RCC 7860 (cell line): ENCODE measurements around the gene C15orf39.
"Not testable (repeated sequence)": the region's sequence is repeated elsewhere in the genome, so short reads cannot be mapped to it uniquely, and the experiment has no call there.

Experiments used
- DNase-seq: peaks from one replicate; pipeline ENCODE4 v3.0.0-alpha.2; 2015; ENCODE audit warnings: low spot score
- FAIRE-seq: peaks from 2 replicates; lab custom pipeline; 2012; peaks lifted over from hg19 to GRCh38; lab: Jason Lieb, UNC

C15orf39 gene

DNA sequence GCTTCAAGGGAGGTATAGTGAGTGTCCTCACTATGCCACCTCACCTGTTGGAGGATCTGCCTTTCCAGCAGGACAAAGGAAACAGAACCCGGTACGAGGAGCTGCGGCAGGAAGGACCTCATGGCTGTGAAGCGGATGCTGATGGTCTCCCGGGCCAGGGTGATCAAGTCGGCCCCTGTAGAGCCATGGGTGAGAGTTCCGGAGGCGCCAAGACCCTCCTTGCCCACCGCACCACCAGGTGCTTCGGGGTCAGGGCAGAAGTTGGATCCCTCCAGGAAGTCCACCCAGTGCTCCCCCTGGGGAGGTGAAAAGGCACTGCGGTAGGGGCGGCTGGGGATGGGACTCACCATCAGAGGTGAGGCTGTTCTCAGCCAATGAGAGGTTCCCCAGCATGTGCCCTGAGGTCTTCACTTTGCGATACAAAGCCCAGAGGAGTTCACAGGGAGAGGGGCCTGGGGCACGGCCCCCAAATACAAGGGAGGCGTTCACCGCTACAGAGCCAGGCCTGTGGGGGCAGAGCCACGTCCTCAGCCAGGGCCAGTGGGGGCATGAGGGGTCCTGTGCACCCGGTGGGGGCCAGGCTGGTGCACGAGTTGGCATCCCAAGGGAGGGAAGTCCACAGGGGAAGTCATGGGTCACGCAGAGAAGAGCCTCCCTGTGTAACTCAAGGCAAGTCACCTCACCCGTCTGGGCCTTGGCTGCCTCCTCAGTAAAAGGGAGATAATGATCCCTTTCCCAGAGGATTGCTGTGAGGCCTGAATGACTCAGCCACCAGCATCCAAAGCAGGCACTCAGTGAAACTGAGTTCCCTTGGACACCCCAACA, 27.7 kb downstream of the C15orf39 start:
- no peak for FAIRE-seq
- no peak for DNase-seq

DNA sequence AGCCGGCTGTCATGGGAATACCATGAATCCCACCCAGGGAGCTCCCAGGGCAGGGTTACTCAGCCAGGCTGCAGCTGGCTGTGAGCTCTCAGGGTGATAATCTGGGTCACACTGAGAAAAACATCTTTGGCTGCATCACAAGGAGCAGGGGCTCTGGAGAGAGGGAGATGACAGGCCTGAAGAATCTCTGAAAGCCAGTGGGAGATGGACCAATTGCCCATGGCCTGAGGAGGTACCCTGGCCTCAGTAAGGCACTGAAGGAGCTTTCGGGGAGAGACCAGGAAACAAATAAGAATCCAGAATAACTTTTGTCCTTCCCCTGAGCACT, 28.3 kb downstream of the C15orf39 start:
- no peak for FAIRE-seq
- DNase-seq: no peak

DNA sequence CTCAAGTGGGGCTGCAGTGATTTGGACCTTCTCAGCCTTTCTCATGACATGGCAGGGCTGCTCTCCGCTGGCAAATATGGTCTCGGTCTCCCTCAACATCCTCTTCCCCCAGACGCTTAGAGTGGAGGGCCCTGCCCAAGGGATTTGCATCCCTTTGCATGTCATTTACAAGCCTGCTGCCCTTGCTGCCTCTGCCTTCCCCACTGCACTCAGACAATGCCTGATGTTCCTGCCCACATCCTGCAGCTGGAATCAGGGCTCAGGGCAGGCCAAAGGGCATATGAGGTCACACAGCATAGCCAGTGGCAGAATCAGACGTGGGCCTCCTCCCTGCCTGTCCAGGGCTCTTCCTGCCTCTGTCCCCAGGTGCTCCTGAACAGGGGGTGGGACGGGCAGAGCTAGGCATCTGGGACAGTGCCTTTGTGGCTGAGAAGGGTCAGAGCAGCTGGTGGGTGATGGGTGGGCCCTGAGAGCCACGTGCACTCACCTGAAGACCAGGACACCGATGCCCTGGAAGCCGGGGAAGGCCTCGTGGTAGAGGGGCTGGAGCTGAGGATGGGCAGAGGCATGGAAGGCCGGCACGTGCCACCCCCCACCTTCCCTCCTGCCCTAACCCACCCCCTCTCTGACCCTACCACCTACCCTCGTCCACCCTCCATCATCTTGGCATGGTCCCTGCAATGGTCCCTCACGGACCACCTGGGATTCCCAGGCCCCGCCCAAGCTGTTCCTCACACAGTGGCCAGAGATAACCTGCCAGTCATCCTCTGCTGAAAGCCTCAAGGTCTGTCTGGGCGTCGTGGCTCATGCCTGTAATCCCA, 29.1 kb downstream of the C15orf39 start:
- FAIRE-seq (no peak), DNase-seq (no peak)

DNA sequence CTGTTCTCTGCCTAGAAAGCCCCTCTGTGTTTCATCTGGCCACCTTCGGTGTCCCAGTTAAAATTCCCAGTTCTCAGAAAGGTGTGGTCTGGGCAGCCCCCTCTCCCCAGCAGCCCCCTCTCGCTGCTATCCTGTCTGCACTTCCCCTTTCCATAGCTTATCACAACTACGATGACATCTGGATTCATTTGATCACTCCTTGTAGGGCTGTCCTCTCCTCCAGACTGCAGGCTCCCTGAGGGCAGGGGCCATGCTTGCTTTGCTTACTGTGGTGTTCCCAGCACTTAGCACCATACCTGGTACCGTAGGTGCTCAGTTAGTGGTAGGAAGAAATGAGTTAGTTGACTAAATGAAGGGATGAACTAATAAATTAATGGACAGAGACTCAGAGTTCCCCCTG, 30.2 kb downstream of the C15orf39 start:
- FAIRE-seq (no peak), DNase-seq (no peak)

DNA sequence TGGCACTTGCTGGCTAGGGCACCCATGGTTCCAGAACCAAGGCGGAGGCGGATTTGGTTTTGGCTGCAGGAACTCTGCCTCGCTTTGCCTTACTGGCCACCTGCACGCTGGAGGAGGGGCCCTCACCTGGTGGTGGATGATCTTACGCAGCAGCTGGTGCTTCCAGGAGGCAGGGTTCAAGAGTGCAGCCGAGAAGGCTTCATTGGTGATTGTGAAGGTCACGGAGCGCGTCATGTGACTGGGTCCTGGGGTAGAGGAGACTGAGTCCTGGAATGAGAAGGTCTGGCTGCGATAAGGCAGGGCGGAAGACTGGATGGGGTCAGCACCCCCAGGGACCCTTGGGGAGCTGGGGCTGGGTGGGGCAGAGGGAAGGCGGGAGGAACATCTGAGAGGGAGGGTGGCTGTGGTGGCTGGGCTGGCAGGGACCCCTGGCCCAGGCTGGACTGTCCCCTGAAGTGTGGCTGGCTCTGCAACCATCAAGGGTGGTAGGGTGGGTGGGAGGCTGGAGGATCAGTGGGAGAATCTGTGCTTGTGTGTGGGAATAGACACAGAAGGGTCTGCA, 30.7 kb downstream of the C15orf39 start:
- no peak for FAIRE-seq

DNA sequence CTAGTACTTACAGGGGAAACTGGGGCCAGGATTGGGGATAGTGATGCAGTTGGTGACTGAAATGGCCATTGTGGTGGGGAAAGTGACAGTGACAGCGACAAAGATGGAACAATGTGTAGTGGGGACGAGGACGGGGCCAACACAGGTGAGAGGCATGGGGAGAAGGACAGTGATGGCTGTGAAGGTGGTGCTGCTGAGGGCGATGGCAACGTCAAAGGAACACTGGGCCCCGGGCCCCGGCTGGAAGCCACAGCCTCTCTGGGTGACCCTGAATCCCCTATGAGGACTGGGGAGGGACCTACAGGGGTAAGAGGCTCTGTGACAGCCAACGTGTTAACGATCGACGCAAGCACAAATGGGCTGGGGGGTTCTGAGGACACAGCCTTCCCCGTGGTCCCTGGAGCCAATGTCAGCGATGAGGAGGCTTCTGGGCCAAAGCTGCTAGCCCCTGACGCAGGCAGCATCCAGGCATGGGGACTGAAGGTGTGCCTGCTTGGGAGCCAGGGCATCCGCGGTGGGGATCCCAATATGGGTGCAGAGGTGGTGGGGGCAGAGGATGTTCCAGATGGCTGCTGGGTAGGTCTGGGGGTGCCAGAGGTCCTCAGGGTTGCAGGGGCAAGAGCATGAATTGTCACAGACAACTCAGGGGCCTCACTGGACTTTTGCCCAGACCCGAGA, 31.3 kb downstream of the C15orf39 start:
- no peak for FAIRE-seq

More for the DNA sequence above, 30.7 kb downstream of the C15orf39 start:
- DNase-seq: no peak

DNA sequence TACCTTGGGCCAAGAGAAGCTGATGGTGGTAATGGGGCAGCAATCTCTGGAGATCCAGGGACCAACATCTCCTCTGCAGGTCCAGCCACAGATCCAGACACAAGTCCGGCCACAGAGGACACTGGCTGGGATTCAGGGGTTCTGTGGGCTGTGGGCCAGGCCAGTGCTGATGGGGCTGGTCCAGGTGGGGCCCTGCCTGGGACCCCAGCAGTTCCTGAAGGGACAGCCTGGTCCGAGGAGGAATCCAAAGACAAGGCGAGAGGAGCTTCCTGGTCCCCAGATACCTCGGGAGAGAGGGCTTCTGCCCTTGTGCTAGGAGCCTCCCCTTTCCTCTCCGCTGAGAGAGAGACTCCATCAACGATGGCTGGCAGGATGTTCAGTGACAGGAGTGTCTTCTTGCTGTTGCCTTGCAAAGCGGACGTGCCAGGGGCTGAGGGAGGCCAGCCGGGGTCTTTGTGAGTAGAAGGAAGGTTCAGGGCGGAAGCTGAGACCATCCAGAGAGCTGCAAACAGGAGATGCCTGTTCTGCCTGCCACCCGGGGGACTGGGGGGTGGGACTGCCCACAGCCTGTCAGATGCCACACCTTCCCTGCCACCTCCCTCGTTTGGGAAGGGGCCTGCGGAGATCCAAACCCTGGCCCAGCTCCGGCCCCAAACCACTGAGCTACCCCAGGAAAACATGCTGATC, 32.0 kb downstream of the C15orf39 start:
- no peak for DNase-seq
- no peak for FAIRE-seq

More for the DNA sequence above, 31.3 kb downstream of the C15orf39 start:
- no peak for DNase-seq

DNA sequence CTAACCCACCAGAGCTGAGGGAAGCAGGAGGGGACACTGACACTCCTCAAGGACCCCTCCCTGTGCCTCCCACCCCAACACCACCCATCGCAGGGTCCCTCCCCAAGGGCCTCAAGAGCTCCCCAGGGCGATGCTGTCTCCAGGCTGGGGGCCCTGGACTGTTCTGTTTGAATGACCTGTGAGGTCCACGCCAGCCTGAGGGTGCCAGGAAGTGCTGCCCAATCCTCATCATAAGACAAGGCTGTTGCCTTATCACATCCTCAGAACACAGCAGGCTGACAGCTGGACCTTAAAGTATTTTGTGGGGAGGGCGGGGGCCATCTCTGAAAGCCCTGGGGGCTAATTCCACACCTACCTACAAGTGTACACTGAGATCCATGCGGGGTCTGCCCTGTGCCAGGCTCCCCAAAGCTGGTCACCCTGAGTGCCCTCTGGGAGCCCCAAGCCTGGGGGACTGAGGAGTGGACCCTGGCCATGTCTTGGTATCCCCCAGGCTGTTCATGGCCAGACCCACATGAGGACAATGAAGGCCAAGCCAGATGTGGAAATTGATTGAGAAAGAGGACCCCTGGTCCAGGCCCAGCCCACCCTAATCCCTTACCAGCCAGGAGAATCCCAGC, 32.6 kb downstream of the C15orf39 start:
- no peak for FAIRE-seq
- no peak for DNase-seq

DNA sequence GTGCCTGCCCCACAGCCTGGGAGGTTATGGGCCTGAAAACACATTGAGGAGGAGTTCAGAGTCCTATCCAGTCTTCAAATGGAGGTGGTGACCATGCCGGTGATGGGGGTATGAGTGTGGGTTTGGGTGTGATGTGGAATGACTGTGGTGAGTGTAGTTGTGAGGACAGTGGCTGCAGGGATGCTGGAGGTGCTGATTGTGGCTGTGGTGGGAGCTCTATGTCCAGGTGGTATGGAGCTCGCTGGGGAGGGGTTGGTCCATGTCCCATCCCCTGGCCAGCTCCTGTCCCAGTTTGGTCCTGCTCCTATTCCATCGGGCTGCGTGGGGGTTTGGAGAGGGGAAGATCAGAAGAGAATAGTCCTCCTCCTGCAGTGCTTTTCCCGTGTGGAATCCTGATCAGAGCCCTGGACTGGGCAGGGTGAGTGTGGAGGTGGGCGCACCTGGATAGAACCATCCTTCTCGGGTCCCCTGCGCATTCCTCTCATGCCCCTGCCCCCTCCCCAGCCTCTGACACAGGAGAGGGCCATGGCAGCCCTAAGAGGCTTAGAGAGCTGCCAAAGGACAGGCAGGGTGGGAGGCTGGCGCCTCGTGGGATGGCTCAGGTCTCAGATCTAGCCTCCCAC, 33.5 kb downstream of the C15orf39 start:
- FAIRE-seq (no peak), DNase-seq (no peak)

DNA sequence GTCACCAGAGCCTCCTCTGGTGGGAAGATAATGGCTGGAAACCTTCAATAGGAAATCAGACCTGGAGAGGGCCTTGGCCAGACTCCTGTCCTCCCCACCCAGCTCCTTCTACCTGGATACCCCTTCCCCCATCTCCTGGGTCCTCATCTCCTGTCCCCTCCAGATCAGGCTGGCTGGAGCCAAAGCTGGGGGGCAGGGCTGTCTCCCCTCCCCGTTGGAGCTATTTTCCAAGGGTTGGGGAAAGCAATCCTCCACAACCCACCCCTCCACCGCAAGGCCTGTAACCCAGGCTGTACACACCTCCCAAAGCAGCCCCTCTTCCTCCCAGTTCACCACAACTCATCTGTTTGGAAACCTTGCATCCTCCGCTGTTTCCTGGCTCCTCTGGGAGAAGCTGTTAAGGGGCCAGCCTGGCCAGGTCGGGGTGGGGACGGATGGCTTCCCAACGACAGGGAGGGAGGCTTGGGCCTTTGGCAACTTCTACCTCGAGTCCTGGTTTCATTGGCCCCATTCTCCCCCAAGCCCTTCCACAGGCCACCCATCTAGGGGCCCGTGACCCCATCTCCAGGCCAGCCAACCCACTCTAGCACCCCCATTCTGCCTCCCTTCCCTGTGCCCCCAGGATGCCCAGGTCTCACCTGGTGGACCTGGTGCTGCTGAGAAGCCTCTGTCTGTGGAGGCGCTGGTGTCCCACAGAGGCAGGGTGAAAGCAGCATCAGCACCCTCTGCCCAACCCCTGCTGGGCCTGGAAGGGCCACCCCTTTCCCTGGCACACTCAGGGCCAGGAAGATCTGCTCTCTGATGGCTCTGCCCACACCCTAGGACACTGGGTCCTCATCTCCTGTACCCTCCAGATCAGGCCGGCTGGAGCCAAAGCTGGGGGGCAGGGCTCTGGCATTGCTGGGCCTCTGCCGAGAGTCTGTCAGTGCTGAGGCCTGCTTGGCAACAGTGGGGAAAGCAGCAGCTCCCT, 34.4 kb downstream of the C15orf39 start:
- FAIRE-seq: no peak
- DNase-seq: no peak

DNA sequence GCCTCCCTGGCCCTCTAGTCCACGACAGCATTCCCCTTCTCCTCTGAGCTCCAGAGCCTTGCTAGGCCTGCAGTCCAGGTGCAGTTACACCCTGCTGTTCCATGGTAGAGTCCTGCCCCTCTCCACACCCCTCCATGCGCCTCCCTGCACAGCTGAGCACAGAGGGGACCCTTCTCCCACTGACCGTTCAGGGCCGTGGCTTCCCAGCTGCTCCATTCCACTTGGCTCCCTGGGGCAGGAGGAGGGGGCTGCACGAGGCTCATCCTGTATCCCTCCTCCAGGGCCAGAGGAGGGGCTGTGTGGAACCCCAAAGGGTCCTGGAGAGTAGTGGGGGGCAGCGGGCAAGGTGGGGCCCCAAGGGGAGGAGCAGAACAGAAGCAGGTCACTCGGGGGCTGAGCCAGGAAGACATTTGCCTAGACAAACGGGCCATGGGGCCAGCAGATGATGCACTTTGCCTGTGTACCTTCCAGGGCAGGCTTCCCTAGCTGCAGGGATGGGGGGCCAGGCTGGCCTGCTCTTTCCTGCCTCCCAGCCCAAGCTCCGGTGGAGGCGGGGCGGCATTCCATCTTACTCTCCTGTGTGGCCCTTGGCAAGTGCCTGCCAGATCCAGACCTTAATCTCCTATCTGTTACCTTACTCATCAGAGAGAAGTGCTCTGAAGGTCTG, 35.8 kb downstream of the C15orf39 start:
- FAIRE-seq (no peak), DNase-seq (no peak)

DNA sequence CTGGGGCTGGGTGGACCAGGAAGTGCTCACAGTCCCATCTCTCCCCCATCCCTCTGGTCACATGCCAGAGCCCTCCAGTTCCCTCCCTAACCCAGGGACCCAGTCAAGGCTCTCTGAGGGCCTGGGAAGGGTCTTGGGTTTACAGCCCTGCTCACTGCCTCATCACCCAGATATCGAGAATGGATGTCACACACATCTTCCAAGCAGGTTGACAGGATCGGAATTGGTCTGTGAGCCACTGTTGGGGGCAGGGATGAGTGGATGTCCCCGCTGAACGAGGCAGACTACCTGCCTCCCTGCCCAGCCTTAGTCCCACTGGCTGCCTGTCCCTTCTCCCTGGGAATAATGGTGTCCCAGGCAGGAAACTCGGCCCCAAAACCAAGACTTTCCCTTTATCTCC, 36.5 kb downstream of the C15orf39 start:
- FAIRE-seq: no peak
- no peak for DNase-seq

DNA sequence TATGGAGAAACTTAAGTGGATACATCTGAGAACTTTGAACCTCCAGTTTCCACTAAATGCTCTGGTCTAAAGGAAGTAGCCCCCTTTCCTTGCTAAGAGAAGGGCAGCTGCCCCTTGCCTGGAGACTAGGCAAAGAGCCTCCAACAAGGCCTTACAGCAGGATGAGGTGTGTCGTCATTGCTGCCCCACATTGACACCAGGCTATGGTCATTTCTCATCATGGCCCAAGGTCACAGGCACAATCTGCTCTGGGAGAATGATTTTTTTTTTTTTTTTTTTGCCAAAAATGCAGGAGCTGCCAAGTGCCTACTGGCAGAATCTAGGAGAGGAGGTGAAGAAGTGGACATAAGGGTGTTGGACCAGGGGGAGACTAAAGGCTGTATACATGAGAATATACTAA, 44.1 kb downstream of the C15orf39 start:
- FAIRE-seq, DNase-seq: not testable (repeated sequence)

DNA sequence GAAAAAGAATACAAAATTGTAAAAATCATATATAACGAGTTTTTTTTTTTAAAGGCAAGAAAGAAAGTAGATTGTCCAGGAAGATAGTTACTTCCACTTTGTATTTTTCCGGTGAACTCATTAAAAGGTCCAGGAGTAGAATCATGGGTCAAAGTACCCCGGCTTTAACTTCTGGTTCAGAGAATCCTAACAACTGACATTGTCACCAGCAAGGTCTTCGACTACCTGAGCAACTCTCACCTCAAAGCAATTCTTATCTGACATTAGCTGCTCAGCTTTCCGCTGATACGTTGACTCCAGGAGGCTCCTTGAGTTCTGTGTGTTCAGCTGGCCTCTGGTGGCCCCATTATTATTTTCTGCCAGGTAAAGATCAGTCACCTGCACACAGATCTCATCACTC, 47.3 kb downstream of the C15orf39 start:
- DNase-seq, FAIRE-seq: not testable (repeated sequence)

DNA sequence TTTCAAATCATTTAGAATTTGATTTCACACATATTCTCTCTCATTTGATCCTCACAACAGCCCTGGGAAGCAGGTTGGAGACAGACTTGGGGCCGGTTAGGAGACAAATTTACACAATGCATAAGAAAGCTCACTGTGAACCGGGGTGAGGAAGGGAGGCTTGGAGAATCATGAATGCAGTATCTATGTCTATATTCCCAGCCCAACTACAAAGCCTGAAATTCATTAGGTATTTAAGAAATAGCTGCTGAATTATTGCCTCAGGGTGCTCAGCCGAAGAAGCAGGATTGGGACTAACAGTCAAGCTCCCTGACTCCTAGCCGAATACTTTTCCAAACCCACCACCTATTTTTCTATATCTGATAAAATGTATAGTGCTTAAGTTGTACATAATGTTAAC, 48.0 kb downstream of the C15orf39 start:
- FAIRE-seq (no peak), DNase-seq (no peak)

DNA sequence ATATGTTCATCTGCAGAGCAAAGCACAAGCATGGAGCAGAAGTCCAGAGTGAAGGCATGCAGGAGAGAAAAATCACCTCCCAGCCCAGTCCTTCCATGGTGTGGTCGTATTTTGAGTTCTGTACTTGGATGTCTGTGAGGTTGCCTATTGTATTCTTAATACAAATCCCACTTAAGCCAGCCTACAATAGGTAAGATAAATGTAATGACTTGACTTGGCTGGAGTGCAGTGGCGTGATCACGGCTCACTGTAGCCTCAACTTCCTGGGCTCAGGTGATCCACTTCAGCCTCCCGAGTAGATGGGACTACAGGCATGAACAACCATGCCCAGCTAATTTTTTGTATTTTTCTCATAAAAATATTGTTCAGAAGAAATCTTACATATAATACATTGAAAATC, 49.7 kb downstream of the C15orf39 start:
- not testable (repeated sequence) for FAIRE-seq

DNA sequence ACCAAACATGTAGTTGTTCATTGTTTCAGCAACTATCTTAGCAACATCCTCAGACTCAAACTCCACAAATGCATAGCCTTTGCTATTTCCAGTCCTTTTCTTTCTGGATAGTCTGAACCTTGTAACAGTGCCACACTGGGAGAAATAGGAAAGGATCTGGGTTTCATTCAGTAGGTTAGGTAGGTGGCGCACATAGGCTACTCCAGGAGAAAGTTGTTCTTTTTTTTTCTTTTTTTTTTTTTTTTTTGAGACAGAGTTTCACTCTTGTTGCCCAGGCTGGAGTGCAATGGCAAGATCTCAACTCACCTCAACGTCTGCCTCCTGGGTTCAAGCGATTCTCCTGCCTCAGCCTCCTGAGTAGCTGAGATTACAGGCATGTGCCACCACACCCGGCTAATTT, 50.6 kb downstream of the C15orf39 start:
- not testable (repeated sequence) for DNase-seq, FAIRE-seq

More for the DNA sequence above, 49.7 kb downstream of the C15orf39 start:
- not testable (repeated sequence) for DNase-seq

DNA sequence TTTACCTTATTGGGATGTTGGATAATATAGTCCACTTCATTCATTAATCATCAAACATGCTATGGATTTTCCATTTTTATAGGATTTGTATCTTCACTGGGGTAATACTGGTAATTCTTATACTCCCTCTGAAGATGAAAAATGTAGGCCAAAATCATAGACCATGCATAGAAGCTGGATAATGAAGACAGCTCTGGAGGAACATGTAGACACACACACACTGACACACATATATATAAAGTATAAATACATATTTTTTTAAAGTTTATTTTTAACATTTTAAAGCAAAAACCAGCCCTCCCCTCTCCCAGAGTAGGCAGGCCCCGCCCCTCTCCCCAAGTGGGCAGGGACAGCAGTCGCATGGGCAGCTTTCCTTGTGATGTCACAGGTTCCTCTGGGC, 56.4 kb downstream of the C15orf39 start, which contains the start of gene GOLGA6C:
Gene GOLGA6C, plus strand, starts transcription at position 301 of the 400 bp plus-strand sequence. CDS start 265 bp downstream, outside the sequence.
- not testable (repeated sequence) for DNase-seq, FAIRE-seq
